Esophagus (tissue), 2 donors: ENCODE results near the gene NEK1. TPM values are rescaled to one million over a fixed set of nuclear protein-coding genes. Genes with fewer than 3 reads are reported as not detected.
"Not testable (repeated sequence)": the region's sequence is repeated elsewhere in the genome, so short reads cannot be mapped to it uniquely, and the experiment has no call there.

Experiments
- H3K27ac ChIP-seq, 2 donors: one replicate each; pipeline ENCODE4 v1.5.1; 2013; ENCODE audit warnings: low read depth in 2 of 2, mild to moderate bottlenecking in 2 of 2, inconsistent platforms in 1 of 2, low read length in 1 of 2, moderate library complexity in 1 of 2
- H3K27me3 ChIP-seq, 2 donors: one replicate each; pipeline ENCODE4 v1.6.1; 2013; ENCODE audit warnings: low read length in 2 of 2, control low read depth in 1 of 2, mild to moderate bottlenecking in 1 of 2; ENCODE audit not compliant: insufficient read depth in 2 of 2, control insufficient read depth in 1 of 2
- H3K36me3 ChIP-seq, 2 donors: one replicate each; pipeline ENCODE4 v1.6.1; 2013; ENCODE audit warnings: low read length in 1 of 2; ENCODE audit not compliant: control insufficient read depth in 2 of 2, insufficient read depth in 2 of 2
- H3K4me1 ChIP-seq, 2 donors: one replicate each; pipeline ENCODE4 v1.6.1; 2013; ENCODE audit warnings: low read length in 1 of 2; ENCODE audit not compliant: control insufficient read depth in 2 of 2, insufficient read depth in 2 of 2
- H3K4me3 ChIP-seq, 2 donors: one replicate each; pipeline ENCODE4 v1.5.1; 2013; ENCODE audit warnings: low read length in 2 of 2, mild to moderate bottlenecking in 2 of 2, low read depth in 1 of 2, moderate library complexity in 1 of 2
- H3K9me3 ChIP-seq, 2 donors: one replicate each; pipeline ENCODE4 v1.6.1; 2013; ENCODE audit warnings: mild to moderate bottlenecking in 2 of 2, low read depth in 1 of 2, low read length in 1 of 2, moderate library complexity in 1 of 2; ENCODE audit not compliant: control insufficient read depth in 2 of 2, insufficient read depth in 1 of 2
- WGBS, 2 donors: extraction: QIAGEN DNeasy Blood & Tissue Kit; methylation state at CpG; one replicate each; pipeline ENCODE4 v1.1.7; 2013; 5-methylcytosine and 5-hydroxymethylcytosine counted together
- polyA plus RNA-seq, 2 donors: library from polyadenylated mRNA; stranded (reverse); fragments of 200-250 nt; gene quantifications; one replicate each; pipeline ENCODE4 v1.2.3, GENCODE V29; 2013
- donor health status: healthy with polysubstance abuse.
- donor health status: Bipolar disorder and iron deficiency.

Gene NEK1
- polyA plus RNA-seq, 2 donors = 2.5 to 2.9 TPM

- Histone ChIP-seq H3K4me1 (no peaks in the 10 kb centered on the region), H3K9me3 (no peaks in the 10 kb centered on the region), H3K27ac (no peak overlapping the region), H3K36me3 (peaks cover 0 to 2% of the 10 kb centered on the region in 2 donors), H3K4me3 (peak overlapping the region in 1 of 2 donors; percentile 3), H3K27me3 (no peaks in the 10 kb centered on the region)
- WGBS, 2 donors = 37 to 82% methylated on average over 2 of the region's 2 CpGs
Observed at GRCh38 chr4:169530048-169530447, 82.3 kb downstream of the NEK1 start.

GRCh38 chr4:169523796-169524195 is 88.6 kb downstream of the NEK1 start:
- Histone ChIP-seq H3K36me3 (peaks cover 0 to 2% of the 10 kb centered on the region in 2 donors), H3K4me3 (no peak overlapping the region), H3K4me1 (no peaks in the 10 kb centered on the region), H3K27me3 (no peaks in the 10 kb centered on the region), H3K9me3 (no peaks in the 10 kb centered on the region), H3K27ac (no peak overlapping the region)

GRCh38 chr4:169510617-169511016 is 101.8 kb downstream of the NEK1 start:
- 93 to 94% methylated on average over 3 of the region's 3 CpGs for WGBS, 2 donors
- H3K36me3 ChIP-seq = no peaks in the 10 kb centered on the region
- H3K9me3 ChIP-seq = no peaks in the 10 kb centered on the region
- H3K4me3 ChIP-seq = no peak overlapping the region
- H3K4me1 ChIP-seq = no peaks in the 10 kb centered on the region
- no peak overlapping the region for H3K27ac ChIP-seq
- no peaks in the 10 kb centered on the region for H3K27me3 ChIP-seq

- H3K9me3 ChIP-seq = no peaks in the 10 kb centered on the region
- no peaks in the 10 kb centered on the region for H3K4me1 ChIP-seq
- no peak overlapping the region for H3K27ac ChIP-seq
- H3K27me3 ChIP-seq = no peaks in the 10 kb centered on the region
- no peaks in the 10 kb centered on the region for H3K36me3 ChIP-seq
- no peak overlapping the region for H3K4me3 ChIP-seq
- WGBS, 2 donors = 91% methylated on average over 2 of the region's 2 CpGs
Observed at GRCh38 chr4:169506903-169507302, 105.5 kb downstream of the NEK1 start.

GRCh38 chr4:169499907-169500306 is 112.5 kb downstream of the NEK1 start:
- not testable (repeated sequence) for H3K27ac ChIP-seq, H3K27me3 ChIP-seq, H3K36me3 ChIP-seq, H3K4me3 ChIP-seq, H3K9me3 ChIP-seq, H3K4me1 ChIP-seq
- WGBS, 2 donors = 96 to 97% methylated on average over 11 of the region's 11 CpGs

- H3K27ac ChIP-seq, H3K4me3 ChIP-seq, H3K36me3 ChIP-seq, H3K27me3 ChIP-seq, H3K4me1 ChIP-seq, H3K9me3 ChIP-seq: not testable (repeated sequence)
- 92% methylated on average over 3 of the region's 3 CpGs for WGBS, 2 donors
Observed at GRCh38 chr4:169494234-169494633, 118.1 kb downstream of the NEK1 start.

- 53 to 58% methylated on average over 2 of the region's 2 CpGs for WGBS, 2 donors
Observed at GRCh38 chr4:169493164-169493524, 119.2 kb downstream of the NEK1 start.

GRCh38 chr4:169492436-169493163 is 119.8 kb downstream of the NEK1 start:
- no peaks in the 10 kb centered on the region for H3K27me3 ChIP-seq
- WGBS, 2 donors = 64 to 73% methylated on average over 10 of the region's 10 CpGs
- no peaks in the 10 kb centered on the region for H3K36me3 ChIP-seq
- H3K4me3 ChIP-seq = no peak overlapping the region
- H3K4me1 ChIP-seq = no peaks in the 10 kb centered on the region
- H3K27ac ChIP-seq = no peak overlapping the region
- H3K9me3 ChIP-seq = no peaks in the 10 kb centered on the region

More at GRCh38 chr4:169493164-169493524, 119.2 kb downstream of the NEK1 start:
- no peaks in the 10 kb centered on the region for H3K36me3 ChIP-seq
- H3K4me1 ChIP-seq = no peaks in the 10 kb centered on the region
- no peaks in the 10 kb centered on the region for H3K27me3 ChIP-seq
- no peaks in the 10 kb centered on the region for H3K9me3 ChIP-seq
- no peak overlapping the region for H3K4me3 ChIP-seq
- H3K27ac ChIP-seq = no peak overlapping the region

GRCh38 chr4:169491211-169491610 is 121.2 kb downstream of the NEK1 start:
- WGBS, 2 donors = 95 to 98% methylated on average over 1 of the region's 1 CpG
- Histone ChIP-seq H3K4me1 (no peaks in the 10 kb centered on the region), H3K27ac (no peak overlapping the region), H3K4me3 (no peak overlapping the region), H3K36me3 (no peaks in the 10 kb centered on the region), H3K27me3 (no peaks in the 10 kb centered on the region), H3K9me3 (no peaks in the 10 kb centered on the region)

- H3K36me3 ChIP-seq = no peaks in the 10 kb centered on the region
- no peaks in the 10 kb centered on the region for H3K9me3 ChIP-seq
- H3K4me3 ChIP-seq = no peak overlapping the region
- H3K4me1 ChIP-seq = no peaks in the 10 kb centered on the region
- H3K27ac ChIP-seq = no peak overlapping the region
- H3K27me3 ChIP-seq = no peaks in the 10 kb centered on the region
Observed at GRCh38 chr4:169489306-169489705, 123.1 kb downstream of the NEK1 start.
